MCF 10A (cell line): Measurements from ENCODE around the gene MCTP1. TPM values are rescaled to one million over a fixed set of nuclear protein-coding genes. Genes with fewer than 3 reads are reported as not detected.

ENCODE experiments used
- BruUV-seq: library from RNA; stranded (reverse); fragments of 400-500 nt; replicated peaks from 2 replicates; lab custom pipeline; 2021; lab: Mats Ljungman, UMichigan
- CTCF ChIA-PET: fragments of 300-600 bp; sonication (Branson Sonifier 250); formaldehyde crosslinking; extraction: SDS; loops from one replicate; lab custom pipeline; 2021; ENCODE audit warnings: antibody characterized with exemption, inconsistent platforms; lab: Yijun Ruan, JAX
- POLR2A ChIA-PET: fragments of 300-600, 350-650 bp; sonication (Branson Sonifier 250); formaldehyde crosslinking; extraction: SDS; loops from one replicate; lab custom pipeline; 2020; ENCODE audit warnings: antibody characterized with exemption, inconsistent platforms; lab: Yijun Ruan, JAX
- DNase-seq: peaks from one replicate; pipeline ENCODE4 v3.0.0-alpha.2; 2018; ENCODE audit not compliant: unreplicated experiment
- H3K27ac Mint-ChIP-seq: one replicate; pipeline ENCODE4 v1.8.0; 2022; ENCODE audit warnings: mild to moderate bottlenecking, low read depth, mixed read lengths; ENCODE audit not compliant: unreplicated experiment
- H3K27me3 Mint-ChIP-seq: one replicate; pipeline ENCODE4 v1.8.0; 2022; ENCODE audit warnings: mixed read lengths; ENCODE audit not compliant: insufficient read depth, unreplicated experiment
- H3K36me3 Mint-ChIP-seq: one replicate; pipeline ENCODE4 v1.8.0; 2022; ENCODE audit warnings: mild to moderate bottlenecking, moderate library complexity, mixed read lengths; ENCODE audit not compliant: insufficient read depth, unreplicated experiment
- H3K4me1 Mint-ChIP-seq: one replicate; pipeline ENCODE4 v1.8.0; 2022; ENCODE audit warnings: mixed read lengths; ENCODE audit not compliant: insufficient read depth, unreplicated experiment
- H3K4me3 Mint-ChIP-seq: one replicate; pipeline ENCODE4 v1.8.0; 2022; ENCODE audit warnings: mild to moderate bottlenecking, moderate library complexity, mixed read lengths; ENCODE audit not compliant: unreplicated experiment
- H3K9me3 Mint-ChIP-seq: one replicate; pipeline ENCODE4 v1.8.0; 2022; ENCODE audit warnings: mixed read lengths; ENCODE audit not compliant: unreplicated experiment
- CTCF ChIP-seq: fragments of 200-600 bp; IDR thresholded peaks from one replicate; pipeline ENCODE4 v1.8.0; 2022; ENCODE audit warnings: antibody characterized with exemption, mild to moderate bottlenecking; ENCODE audit not compliant: unreplicated experiment
- intact Hi-C: fragments of 100-400 bp; cut with micrococcal nuclease; formaldehyde crosslinking; loops from 2 replicates; pipeline ENCODE4 v1.14.1; 2022
- total RNA-seq: library from RNA; stranded (reverse); gene quantifications from 2 replicates; pipeline ENCODE4 v1.2.3, GENCODE V29; 2022

MCTP1 gene
- total RNA-seq, 1 experiment from 2014 or later, result 40.3 TPM

- intact Hi-C loops, result no loop called here
- BruUV-seq, result no TSS peak
- Mint-ChIP-seq H3K4me1 (peaks cover 16% of the 10 kb centered on the region), H3K27ac (peak overlapping the region; percentile 80), H3K9me3 (no peaks in the 10 kb centered on the region), H3K36me3 (peaks cover 12% of the 10 kb centered on the region), H3K27me3 (no peaks in the 10 kb centered on the region), H3K4me3 (no peak overlapping the region)
- no peak for DNase-seq
- ChIA-PET CTCF (interaction anchor here (0.6 to 1.7 kb wide), 4 partner anchors 48 to 310 kb away, joined by 3 to 4 read pairs (median 4); no protein-coding TSS in a partner anchor), POLR2A (no interaction called here)
- no peak for TF ChIP-seq CTCF
These were observed 595.0 kb downstream of the MCTP1 start for GRCh38 chr5:94689908-94690307.

GRCh38 chr5:94682814-94683520, 601.9 kb downstream of the MCTP1 start:
- DNase-seq, result no peak
- Mint-ChIP-seq H3K4me1 (no peaks in the 10 kb centered on the region), H3K4me3 (no peak overlapping the region), H3K36me3 (peaks cover 14% of the 10 kb centered on the region), H3K27ac (no peak overlapping the region), H3K27me3 (no peaks in the 10 kb centered on the region), H3K9me3 (no peaks in the 10 kb centered on the region)
- intact Hi-C loops, result no loop called here
- BruUV-seq, result no TSS peak
- no peak for TF ChIP-seq CTCF
- ChIA-PET POLR2A (interaction anchor here (0.6 to 0.7 kb wide), 3 partner anchors 10 to 1982 kb away, joined by 3 to 4 read pairs (median 4); no protein-coding TSS in a partner anchor), CTCF (no interaction called here)

- no peak for TF ChIP-seq CTCF
- POLR2A ChIA-PET, result interaction anchor here (0.7 to 1.8 kb wide), 5 partner anchors 9 to 1439 kb away, joined by 3 to 6 read pairs (median 3); no protein-coding TSS in a partner anchor
- DNase-seq, result no peak
- no peak overlapping the region for H3K4me3 Mint-ChIP-seq
- H3K36me3 Mint-ChIP-seq, result no peaks in the 10 kb centered on the region
- no peaks in the 10 kb centered on the region for H3K9me3 Mint-ChIP-seq
- BruUV-seq, result no TSS peak
- H3K27ac Mint-ChIP-seq, result no peak overlapping the region
- intact Hi-C loops, result no loop called here
- CTCF ChIA-PET, result interaction anchor here (0.6 kb wide), 1 partner anchor 60 kb away, joined by 3 read pairs; no protein-coding TSS in a partner anchor
- H3K4me1 Mint-ChIP-seq, result no peaks in the 10 kb centered on the region
- no peaks in the 10 kb centered on the region for H3K27me3 Mint-ChIP-seq
These were observed 608.8 kb downstream of the MCTP1 start for GRCh38 chr5:94675965-94676618.
